IMR-90 (cell line): ENCODE data around the gene ABHD1.

Experiments
- BHLHE40 ChIP-seq: fragments of 150-350 bp; IDR thresholded peaks from 2 replicates; pipeline ENCODE4 v1.6.1; 2016; ENCODE audit warnings: mild to moderate bottlenecking, low read depth, low read length
- CHD1 ChIP-seq: IDR thresholded peaks from 2 replicates; pipeline ENCODE4 v1.6.1; 2012; ENCODE audit warnings: low read depth, low read length, improper control_type of control experiment
- FOS ChIP-seq: fragments of 150-350 bp; IDR thresholded peaks from 2 replicates; pipeline ENCODE4 v1.6.1; 2016; ENCODE audit warnings: low read depth, low read length
- MAFK ChIP-seq: IDR thresholded peaks from 2 replicates; pipeline ENCODE4 v1.6.1; 2012; ENCODE audit warnings: low read depth, low read length, improper control_type of control experiment
- MAZ ChIP-seq: IDR thresholded peaks from 2 replicates; pipeline ENCODE4 v1.6.1; 2012; ENCODE audit warnings: low read depth, mild to moderate bottlenecking, low read length, improper control_type of control experiment, moderate library complexity, borderline replicate concordance
- NFE2L2 ChIP-seq: fragments of 150-350 bp; IDR thresholded peaks from 2 replicates; pipeline ENCODE4 v1.6.1; 2016; ENCODE audit warnings: low read depth, mild to moderate bottlenecking, low read length
- POLR2A ChIP-seq: IDR thresholded peaks from 2 replicates; pipeline ENCODE4 v1.6.1; 2012; ENCODE audit warnings: mild to moderate bottlenecking, low read depth, low read length
- RAD21 ChIP-seq: IDR thresholded peaks from 2 replicates; pipeline ENCODE4 v1.6.1; 2012; ENCODE audit warnings: low read length, improper control_type of control experiment
- RFX5 ChIP-seq: IDR thresholded peaks from 2 replicates; pipeline ENCODE4 v1.8.0; 2012; ENCODE audit warnings: low read depth, mild to moderate bottlenecking, low read length, moderate library complexity
- USF2 ChIP-seq: fragments of 150-350 bp; IDR thresholded peaks from 2 replicates; pipeline ENCODE4 v1.6.1; 2017; ENCODE audit warnings: mild to moderate bottlenecking, antibody characterized with exemption, low read length, low read depth
- TF ChIP-seq, protein P1 (sequence below): conservative IDR thresholded peaks from 2 replicates; pipeline ENCODE4 v1.5.1; 2012; ENCODE audit warnings: mild to moderate bottlenecking, low read depth, low read length, improper control_type of control experiment

DNA sequence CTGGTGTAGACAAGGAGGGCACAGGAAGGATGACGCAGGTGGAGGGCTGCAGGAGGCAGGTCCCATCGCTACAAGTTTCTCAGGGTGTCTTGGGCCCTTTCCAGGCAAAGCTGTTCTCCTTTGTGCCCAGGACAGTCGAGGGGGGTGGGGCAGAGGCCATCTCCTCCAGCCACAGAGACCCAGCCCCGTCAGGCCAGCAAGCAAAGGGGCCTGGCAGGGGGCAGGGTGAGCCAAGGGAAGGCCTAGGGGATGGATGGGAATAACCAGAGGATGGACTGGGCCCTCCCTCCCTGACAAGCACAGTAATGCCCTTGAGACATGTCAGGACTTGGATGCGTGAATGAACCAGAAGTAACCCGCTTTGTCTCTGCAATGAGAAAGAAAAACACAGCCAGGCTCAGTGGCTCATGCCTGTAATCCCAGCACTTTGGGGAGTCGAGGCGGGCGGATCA is 31.5 kb downstream of the ABHD1 start:
- TF ChIP-seq, protein P1, sequence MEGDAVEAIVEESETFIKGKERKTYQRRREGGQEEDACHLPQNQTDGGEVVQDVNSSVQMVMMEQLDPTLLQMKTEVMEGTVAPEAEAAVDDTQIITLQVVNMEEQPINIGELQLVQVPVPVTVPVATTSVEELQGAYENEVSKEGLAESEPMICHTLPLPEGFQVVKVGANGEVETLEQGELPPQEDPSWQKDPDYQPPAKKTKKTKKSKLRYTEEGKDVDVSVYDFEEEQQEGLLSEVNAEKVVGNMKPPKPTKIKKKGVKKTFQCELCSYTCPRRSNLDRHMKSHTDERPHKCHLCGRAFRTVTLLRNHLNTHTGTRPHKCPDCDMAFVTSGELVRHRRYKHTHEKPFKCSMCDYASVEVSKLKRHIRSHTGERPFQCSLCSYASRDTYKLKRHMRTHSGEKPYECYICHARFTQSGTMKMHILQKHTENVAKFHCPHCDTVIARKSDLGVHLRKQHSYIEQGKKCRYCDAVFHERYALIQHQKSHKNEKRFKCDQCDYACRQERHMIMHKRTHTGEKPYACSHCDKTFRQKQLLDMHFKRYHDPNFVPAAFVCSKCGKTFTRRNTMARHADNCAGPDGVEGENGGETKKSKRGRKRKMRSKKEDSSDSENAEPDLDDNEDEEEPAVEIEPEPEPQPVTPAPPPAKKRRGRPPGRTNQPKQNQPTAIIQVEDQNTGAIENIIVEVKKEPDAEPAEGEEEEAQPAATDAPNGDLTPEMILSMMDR: no peak
- TF ChIP-seq NFE2L2 (no peak), USF2 (no peak), POLR2A (no peak), MAZ (no peak), BHLHE40 (no peak), CHD1 (no peak), MAFK (no peak), RFX5 (no peak), FOS (no peak), RAD21 (no peak)
